GM21528 (cell line): ENCODE data around the gene TPST2.
A peak's percentile ranks its signal among the peaks of the same experiment; 100 is the strongest.

ENCODE experiments used
- ATAC-seq: cut with Tn5 transposase; IDR thresholded peaks from one replicate; pipeline ENCODE4 v1.9.1; 2021; ENCODE audit warnings: mild to moderate bottlenecking, moderate library complexity; ENCODE audit not compliant: unreplicated experiment, low FRiP score

The TPST2 gene

DNA sequence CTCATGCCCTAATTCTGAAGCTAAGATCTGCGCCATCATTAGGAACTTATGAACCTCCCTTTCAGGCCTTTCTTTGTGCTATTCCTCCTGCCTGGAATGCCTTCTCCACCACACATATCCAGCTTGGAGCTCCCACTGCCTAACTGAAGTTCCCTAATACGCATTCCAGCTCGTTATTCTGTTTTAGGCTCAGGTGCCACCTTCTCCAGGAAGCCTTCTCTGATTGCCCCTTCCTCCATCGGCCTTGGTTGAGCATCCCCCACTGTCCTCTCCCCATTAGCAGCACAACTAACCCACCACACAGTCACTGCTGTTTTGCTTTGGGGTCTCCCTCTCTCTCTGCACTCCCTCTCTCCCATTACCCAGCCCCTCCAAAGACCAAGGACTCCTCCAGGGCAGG, 22.7 kb upstream of the TPST2 start:
- no peak for ATAC-seq

DNA sequence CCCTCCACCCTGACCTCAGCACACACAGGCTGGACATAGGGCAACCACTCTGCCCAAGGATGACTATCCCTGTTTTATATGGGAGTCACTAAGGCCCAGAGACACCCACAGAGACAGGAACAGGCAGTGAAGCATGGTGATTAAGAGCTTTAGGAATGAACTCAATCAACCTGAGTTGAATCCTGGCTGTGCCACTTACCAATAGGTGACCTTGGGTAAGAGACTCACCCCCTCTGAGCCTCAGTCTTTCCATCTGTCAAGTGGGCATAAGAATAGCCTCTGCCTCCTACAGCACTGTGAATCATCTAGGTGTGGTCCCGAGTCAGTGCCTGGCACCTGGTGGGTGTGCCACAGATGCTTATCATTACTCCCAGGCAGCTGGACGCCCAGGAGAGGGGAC, 21.1 kb upstream of the TPST2 start:
- no peak for ATAC-seq

GRCh38 chr22:26610072-26610958, 20.4 kb upstream of the TPST2 start:
- peak; percentile 82 for ATAC-seq

- no peak for ATAC-seq
Measured at GRCh38 chr22:26609287-26609686, 19.4 kb upstream of the TPST2 start.

DNA sequence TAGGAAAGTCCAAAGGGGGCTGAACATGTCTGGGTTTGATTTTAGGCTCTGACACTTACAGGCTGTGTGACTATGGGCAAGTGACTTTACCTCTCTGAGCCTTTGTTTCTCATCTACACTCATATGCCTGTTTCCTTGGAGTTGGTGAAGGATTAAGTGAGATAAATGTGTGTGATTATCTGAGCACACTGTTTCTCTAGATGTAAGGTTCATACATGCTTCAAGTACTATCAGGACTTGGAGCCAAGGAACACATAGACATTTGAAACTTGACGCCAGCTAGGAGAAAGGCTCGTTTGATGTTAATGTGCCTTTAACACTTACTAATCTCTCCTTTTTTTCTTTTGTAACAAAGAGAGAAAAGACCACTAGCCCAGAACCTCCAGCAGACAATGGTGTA, 18.2 kb upstream of the TPST2 start:
- no peak for ATAC-seq

- ATAC-seq, result no peak
Measured at GRCh38 chr22:26606611-26607010, 16.7 kb upstream of the TPST2 start.

DNA sequence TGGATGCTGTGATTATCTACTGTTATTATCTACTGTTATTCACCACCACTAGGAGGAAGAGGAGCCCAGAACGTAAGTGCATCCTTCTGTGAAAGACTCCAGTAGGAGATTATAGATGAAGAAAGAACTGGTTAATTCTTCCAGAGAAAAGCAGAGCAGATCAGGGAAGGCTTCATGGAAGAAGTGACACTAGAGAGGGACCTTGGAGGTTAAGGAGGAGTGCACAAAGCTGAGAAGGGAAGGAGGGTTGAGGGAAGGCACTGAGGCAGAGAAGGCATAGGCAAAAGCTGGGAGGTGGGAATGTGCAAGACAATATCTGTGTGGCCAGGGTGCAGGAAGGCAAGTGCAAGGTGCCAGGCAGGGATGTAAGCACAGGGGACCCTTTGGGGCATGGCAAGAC, 14.4 kb upstream of the TPST2 start:
- no peak for ATAC-seq

GRCh38 chr22:26602127-26602526, 12.2 kb upstream of the TPST2 start:
- no peak for ATAC-seq

DNA sequence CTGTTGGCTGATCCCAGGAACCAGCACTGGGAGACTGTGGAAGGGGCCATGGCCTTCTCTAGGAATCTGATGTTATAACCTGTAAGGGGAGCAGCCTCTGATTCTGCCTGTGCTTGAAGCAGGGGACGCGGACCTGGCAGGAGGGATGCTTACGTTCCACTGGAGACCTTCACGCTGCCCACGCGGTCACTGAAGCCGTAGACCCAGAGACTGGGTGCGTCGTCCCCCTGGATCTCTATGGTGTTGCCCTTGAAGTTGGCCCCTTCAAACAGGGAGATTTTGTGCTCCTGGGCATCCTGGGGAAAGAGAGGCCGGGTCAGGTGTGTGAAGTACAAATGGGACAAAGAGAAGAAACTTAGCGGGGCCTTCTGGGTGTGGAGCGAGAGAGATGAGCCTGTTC, 11.8 kb upstream of the TPST2 start:
- no peak for ATAC-seq

DNA sequence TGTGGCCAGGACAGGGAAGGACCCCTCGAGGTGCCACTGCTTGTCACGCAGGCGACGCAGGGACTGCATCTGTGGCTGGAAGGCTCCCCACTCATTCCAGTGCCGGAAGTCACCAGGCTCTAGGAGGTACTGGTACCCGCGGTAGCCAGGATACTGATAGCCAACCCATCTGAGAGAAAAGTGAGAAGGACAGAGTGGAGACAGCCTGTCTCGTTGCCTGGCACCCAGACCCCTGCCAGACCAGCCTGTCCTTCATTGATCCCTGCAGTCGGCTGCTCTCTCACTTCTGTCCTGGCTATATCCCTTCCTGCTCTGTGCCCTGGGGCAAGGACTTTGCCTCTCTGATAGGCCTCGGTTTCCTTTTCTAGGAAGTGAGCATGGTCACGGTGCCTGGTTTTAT, 9.6 kb upstream of the TPST2 start:
- ATAC-seq, result no peak

DNA sequence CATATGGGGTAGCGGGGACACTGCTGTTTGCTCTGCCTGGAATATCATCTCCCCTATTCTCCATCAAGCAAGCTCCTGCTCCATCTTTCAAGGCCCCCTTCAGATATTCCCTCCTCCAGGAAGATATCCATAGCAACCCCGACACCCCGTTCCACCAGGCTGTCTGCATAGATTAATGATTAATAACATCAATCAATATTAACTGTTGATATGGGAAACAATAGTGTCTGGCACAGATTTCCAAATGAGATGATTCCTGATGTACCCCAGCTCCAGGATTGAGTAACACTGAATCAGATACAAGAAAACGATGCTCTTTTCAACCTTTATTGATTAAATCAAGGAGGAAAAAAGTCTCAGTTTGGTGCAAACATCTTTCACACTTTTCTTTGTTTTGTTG, 7.5 kb upstream of the TPST2 start:
- ATAC-seq, result no peak

DNA sequence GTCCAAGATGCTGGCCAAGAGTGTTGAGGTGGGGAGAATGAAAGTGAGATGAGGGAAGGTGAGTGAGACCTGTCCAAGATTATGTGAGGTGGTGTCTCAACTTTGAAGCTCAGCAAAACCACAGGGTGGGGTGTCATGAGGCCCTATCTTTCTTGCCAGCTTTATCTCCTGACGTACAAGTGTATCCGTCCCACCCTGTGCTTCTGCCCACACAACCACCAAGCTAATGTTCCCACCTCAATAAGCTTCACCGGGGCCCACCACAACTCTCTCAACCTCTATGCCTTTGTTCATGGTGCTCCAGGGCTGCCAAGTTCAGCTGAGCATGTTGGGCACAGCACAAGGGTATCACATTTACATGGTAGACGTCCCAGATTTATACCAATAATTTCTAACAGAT, 7.1 kb upstream of the TPST2 start:
- ATAC-seq, result no peak

DNA sequence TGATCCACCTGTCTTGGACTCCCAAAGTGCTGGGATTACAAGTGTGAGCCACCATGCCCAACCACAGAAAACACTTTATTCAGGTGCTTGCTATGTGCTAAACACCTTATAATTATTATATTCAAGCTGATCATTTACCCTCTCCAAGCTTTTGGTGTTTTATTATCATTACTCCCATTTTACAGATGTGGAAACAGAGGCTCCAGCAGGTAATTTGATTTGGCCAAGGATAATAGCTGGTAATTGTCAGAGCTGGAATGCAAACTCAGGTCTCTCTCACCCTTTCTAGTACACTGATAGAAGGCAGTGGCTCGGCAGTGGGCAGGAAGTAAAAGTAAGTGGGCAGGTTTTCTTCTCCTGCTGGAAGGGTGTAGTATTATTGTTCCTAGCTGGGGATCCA, 3.8 kb upstream of the TPST2 start:
- ATAC-seq, result no peak

GRCh38 chr22:26592421-26592891, 2.5 kb upstream of the TPST2 start:
- ATAC-seq, result no peak

GRCh38 chr22:26589367-26589844, 526 bp downstream of the TPST2 start:
- peak; percentile 27 for ATAC-seq

GRCh38 chr22:26588729-26589366, 1.1 kb downstream of the TPST2 start:
- no peak for ATAC-seq

GRCh38 chr22:26587991-26588613, 1.8 kb downstream of the TPST2 start:
- ATAC-seq, result no peak

- no peak for ATAC-seq
Measured at GRCh38 chr22:26586556-26587325, 3.2 kb downstream of the TPST2 start.

GRCh38 chr22:26585104-26585790, 4.7 kb downstream of the TPST2 start:
- no peak for ATAC-seq

DNA sequence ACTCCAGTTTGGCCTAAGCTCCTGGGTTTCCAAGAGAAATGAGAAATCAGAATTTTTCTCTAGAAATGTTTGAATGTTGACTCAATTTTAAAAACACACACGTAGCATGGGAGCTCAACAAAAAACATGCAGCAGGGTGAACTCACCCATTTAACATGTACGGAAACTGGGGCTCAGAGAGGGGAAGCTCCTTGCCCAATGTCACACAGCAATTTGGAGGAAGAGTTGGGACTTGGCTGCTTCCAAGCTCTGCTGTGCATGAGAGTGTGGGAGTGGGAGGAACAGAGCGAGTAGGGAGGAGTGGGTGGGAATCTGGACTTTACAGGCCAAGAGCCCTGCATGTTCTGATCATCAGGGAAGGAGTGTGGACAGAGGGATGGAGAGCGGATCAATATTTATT, 5.9 kb downstream of the TPST2 start:
- no peak for ATAC-seq
